Parathyroid adenoma (tissue), 2 donors: ENCODE measurements around the gene GPR137.

Experiments used
- H2AFZ ChIP-seq: fragments of 300-600 bp; sonication (generic); one replicate; pipeline ENCODE4 v1.7.0; 2017; ENCODE audit warnings: antibody characterized with exemption, mild to moderate bottlenecking
- H3K27ac ChIP-seq: fragments of 300-600 bp; sonication (generic); one replicate; pipeline ENCODE4 v1.7.0; 2017
- H3K27me3 ChIP-seq: fragments of 300-600 bp; sonication (generic); one replicate; pipeline ENCODE4 v1.7.0; 2017; ENCODE audit warnings: low read length; ENCODE audit not compliant: control insufficient read depth, insufficient read depth
- H3K36me3 ChIP-seq: fragments of 300-600 bp; sonication (generic); one replicate; pipeline ENCODE4 v1.7.0; 2017; ENCODE audit warnings: low read length; ENCODE audit not compliant: control insufficient read depth, insufficient read depth
- H3K4me1 ChIP-seq: fragments of 300-600 bp; sonication (generic); one replicate; pipeline ENCODE4 v1.7.0; 2017; ENCODE audit warnings: control low read depth
- H3K4me2 ChIP-seq: fragments of 300-600 bp; sonication (generic); one replicate; pipeline ENCODE4 v1.7.0; 2017; ENCODE audit warnings: low read length
- H3K4me3 ChIP-seq: fragments of 300-600 bp; sonication (generic); one replicate; pipeline ENCODE4 v1.7.0; 2017; ENCODE audit warnings: low read depth, low read length
- H3K79me2 ChIP-seq: fragments of 300-600 bp; sonication (generic); one replicate; pipeline ENCODE4 v1.7.0; 2017; ENCODE audit warnings: control low read depth
- H3K9ac ChIP-seq: fragments of 300-600 bp; sonication (generic); one replicate; pipeline ENCODE4 v1.7.0; 2017; ENCODE audit warnings: mild to moderate bottlenecking
- H3K9me3 ChIP-seq: fragments of 300-600 bp; sonication (generic); one replicate; pipeline ENCODE4 v1.7.0; 2017; ENCODE audit warnings: low read length; ENCODE audit not compliant: control insufficient read depth
- CTCF ChIP-seq: fragments of 300-600 bp; sonication (generic); IDR thresholded peaks from one replicate; pipeline ENCODE4 v1.7.0; 2017; ENCODE audit warnings: antibody characterized with exemption, mild to moderate bottlenecking
- donor health status: primary hyperparathyroidism.

The GPR137 gene

GRCh38 chr11:64251753-64252002, 34.0 kb upstream of the GPR137 start:
- no peak for TF ChIP-seq CTCF
- H3K4me1 ChIP-seq: peaks cover 23% of the 10 kb centered on the region
- peak overlapping the region; percentile 89 for H3K4me2 ChIP-seq
- no peaks in the 10 kb centered on the region for H3K36me3 ChIP-seq
- H2AFZ ChIP-seq: no peak overlapping the region
- peak overlapping the region; percentile 9 for H3K27ac ChIP-seq
- no peaks in the 10 kb centered on the region for H3K9me3 ChIP-seq
- H3K9ac ChIP-seq: no peak overlapping the region
- H3K4me3 ChIP-seq: peak overlapping the region; percentile 59
- no peaks in the 10 kb centered on the region for H3K27me3 ChIP-seq
- H3K79me2 ChIP-seq: no peaks in the 10 kb centered on the region

- no peak overlapping the region for H2AFZ ChIP-seq
- no peaks in the 10 kb centered on the region for H3K79me2 ChIP-seq
- H3K9ac ChIP-seq: peak overlapping the region; percentile 5
- H3K4me2 ChIP-seq: peak overlapping the region; percentile 89
- H3K27me3 ChIP-seq: no peaks in the 10 kb centered on the region
- H3K36me3 ChIP-seq: no peaks in the 10 kb centered on the region
- H3K4me3 ChIP-seq: peak overlapping the region; percentile 59
- peak; percentile 22 for TF ChIP-seq CTCF
- H3K9me3 ChIP-seq: no peaks in the 10 kb centered on the region
- peak overlapping the region; percentile 27 for H3K27ac ChIP-seq
- H3K4me1 ChIP-seq: peaks cover 23% of the 10 kb centered on the region
These were observed 33.4 kb upstream of the GPR137 start for GRCh38 chr11:64252003-64252872.

GRCh38 chr11:64253043-64253442, 32.6 kb upstream of the GPR137 start:
- H3K4me1 ChIP-seq: peaks cover 23% of the 10 kb centered on the region
- H3K4me3 ChIP-seq: no peak overlapping the region
- no peak overlapping the region for H3K4me2 ChIP-seq
- H3K36me3 ChIP-seq: no peaks in the 10 kb centered on the region
- H3K27me3 ChIP-seq: no peaks in the 10 kb centered on the region
- no peaks in the 10 kb centered on the region for H3K79me2 ChIP-seq
- H2AFZ ChIP-seq: no peak overlapping the region
- H3K27ac ChIP-seq: no peak overlapping the region
- H3K9ac ChIP-seq: no peak overlapping the region
- TF ChIP-seq CTCF: no peak
- H3K9me3 ChIP-seq: no peaks in the 10 kb centered on the region

GRCh38 chr11:64253481-64253880, 32.2 kb upstream of the GPR137 start:
- Histone ChIP-seq H3K9ac (no peak overlapping the region), H3K9me3 (no peaks in the 10 kb centered on the region), H2AFZ (no peak overlapping the region), H3K4me2 (no peak overlapping the region), H3K36me3 (no peaks in the 10 kb centered on the region), H3K4me1 (peaks cover 23% of the 10 kb centered on the region), H3K27me3 (no peaks in the 10 kb centered on the region), H3K4me3 (no peak overlapping the region), H3K79me2 (no peaks in the 10 kb centered on the region), H3K27ac (no peak overlapping the region)
- no peak for TF ChIP-seq CTCF

GRCh38 chr11:64254326-64254725, 31.3 kb upstream of the GPR137 start:
- no peak for TF ChIP-seq CTCF
- H3K4me1 ChIP-seq: peaks cover 23% of the 10 kb centered on the region
- H3K79me2 ChIP-seq: no peaks in the 10 kb centered on the region
- no peak overlapping the region for H2AFZ ChIP-seq
- no peak overlapping the region for H3K4me2 ChIP-seq
- no peaks in the 10 kb centered on the region for H3K9me3 ChIP-seq
- no peaks in the 10 kb centered on the region for H3K27me3 ChIP-seq
- no peak overlapping the region for H3K4me3 ChIP-seq
- no peaks in the 10 kb centered on the region for H3K36me3 ChIP-seq
- H3K27ac ChIP-seq: no peak overlapping the region
- no peak overlapping the region for H3K9ac ChIP-seq
